ENCODE data around the gene COL5A1.

- TF ChIP-seq CTCF (IDR thresholded peaks at IDR 0.05; ENCODE audit: insufficient read depth, low read length) (no peak), POLR2AphosphoS5 (IDR thresholded peaks at IDR 0.05; ENCODE audit: low read depth) (no peak), REST (IDR thresholded peaks at IDR 0.05; ENCODE audit: insufficient replicate concordance, low read depth) (no peak), SPI1 (IDR thresholded peaks at IDR 0.05; ENCODE audit: borderline replicate concordance, low read depth) (no peak), GABPA (IDR thresholded peaks at IDR 0.05; ENCODE audit: low read depth) (no peak)
These were observed 186.4 kb downstream of the COL5A1 start for GRCh38 chr9:134827993-134828392.

All from HL-60 (cell line).